ENCODE data around the gene ACAD9.
"Not testable (repeated sequence)": the region's sequence is repeated elsewhere in the genome, so short reads cannot be mapped to it uniquely, and the experiment has no call there.

The ACAD9 gene

GRCh38 chr3:128863560-128863959, 15.9 kb upstream of the ACAD9 start:
- TF ChIP-seq CTCF (conservative IDR thresholded peaks at IDR 0.05; ENCODE audit: low read depth, low read length): peak; percentile 33
- no peak overlapping the region for H3K4me3 ChIP-seq (ENCODE audit: low read length)
- no peak for DNase-seq (ENCODE audit: low read depth)

- DNase-seq (ENCODE audit: low read depth): no peak
- no peak overlapping the region for H3K4me3 ChIP-seq (ENCODE audit: low read length)
- no peak for TF ChIP-seq CTCF (conservative IDR thresholded peaks at IDR 0.05; ENCODE audit: low read depth, low read length)
Observed at GRCh38 chr3:128864351-128864811, 15.0 kb upstream of the ACAD9 start.

- H3K4me3 ChIP-seq (ENCODE audit: low read length); DNase-seq (ENCODE audit: low read depth): not testable (repeated sequence)
Observed at GRCh38 chr3:128864849-128865804, 14.3 kb upstream of the ACAD9 start.

- no peak for DNase-seq (ENCODE audit: low read depth)
- no peak for TF ChIP-seq CTCF (conservative IDR thresholded peaks at IDR 0.05; ENCODE audit: low read depth, low read length)
Observed at GRCh38 chr3:128867200-128868125, 12.0 kb upstream of the ACAD9 start.

GRCh38 chr3:128870347-128870746, 9.1 kb upstream of the ACAD9 start:
- no peak overlapping the region for H3K4me3 ChIP-seq (ENCODE audit: low read length)
- no peak for DNase-seq (ENCODE audit: low read depth)
- TF ChIP-seq CTCF (conservative IDR thresholded peaks at IDR 0.05; ENCODE audit: low read depth, low read length): no peak

More at GRCh38 chr3:128867200-128868125, 12.0 kb upstream of the ACAD9 start:
- no peak overlapping the region for H3K4me3 ChIP-seq (ENCODE audit: low read length)

GRCh38 chr3:128872282-128872681, 7.1 kb upstream of the ACAD9 start:
- DNase-seq (ENCODE audit: low read depth): no peak
- TF ChIP-seq CTCF (conservative IDR thresholded peaks at IDR 0.05; ENCODE audit: low read depth, low read length): no peak
- H3K4me3 ChIP-seq (ENCODE audit: low read length): no peak overlapping the region

- H3K4me3 ChIP-seq (ENCODE audit: low read length): no peak overlapping the region
- TF ChIP-seq CTCF (conservative IDR thresholded peaks at IDR 0.05; ENCODE audit: low read depth, low read length): no peak
- DNase-seq (ENCODE audit: low read depth): no peak
Observed at GRCh38 chr3:128872744-128873143, 6.7 kb upstream of the ACAD9 start.

Data from retinal pigment epithelial cell (primary cell).